Esophagus squamous epithelium (tissue), 4 donors: ENCODE results near the gene EXD2.

Experiments used
- POLR2A ChIP-seq, 4 donors: fragments of 450-650 bp; IDR thresholded peaks; one replicate each; pipeline ENCODE4 v1.6.1; 2017; ENCODE audit warnings: antibody characterized with exemption in 4 of 4, mild to moderate bottlenecking in 4 of 4, moderate library complexity in 3 of 4
- TF ChIP-seq, protein P1 (sequence below), 6 experiments: fragments of 450-650 bp in 4 of 6; fragments of 200-600 bp in 2 of 6; sonication (generic) in 2 of 6; IDR thresholded peaks; one replicate each; pipeline ENCODE4 v1.5.1; 2016 to 2019; ENCODE audit warnings: antibody characterized with exemption in 6 of 6, mild to moderate bottlenecking in 4 of 6, moderate library complexity in 4 of 6

DNA sequence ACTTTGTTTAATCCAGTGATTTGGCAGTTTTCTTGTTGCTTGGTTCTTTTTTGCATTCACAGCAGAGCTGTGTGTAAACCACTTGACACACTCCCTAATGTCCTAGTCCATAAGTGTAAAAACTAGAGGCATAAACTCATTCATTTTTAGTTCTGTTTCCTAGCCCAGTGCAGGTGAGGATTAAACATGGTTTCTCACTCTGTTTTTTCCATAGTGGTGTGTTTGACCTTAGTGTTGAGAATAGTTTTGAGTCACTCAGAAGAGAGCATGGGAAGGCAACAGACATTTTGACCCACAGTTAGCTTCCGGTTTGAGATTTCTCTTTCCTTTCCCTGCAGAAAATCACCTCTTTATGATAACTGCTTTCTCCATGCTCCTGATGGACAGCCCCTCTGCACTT, 44.4 kb downstream of the EXD2 start:
- TF ChIP-seq, protein P1, sequence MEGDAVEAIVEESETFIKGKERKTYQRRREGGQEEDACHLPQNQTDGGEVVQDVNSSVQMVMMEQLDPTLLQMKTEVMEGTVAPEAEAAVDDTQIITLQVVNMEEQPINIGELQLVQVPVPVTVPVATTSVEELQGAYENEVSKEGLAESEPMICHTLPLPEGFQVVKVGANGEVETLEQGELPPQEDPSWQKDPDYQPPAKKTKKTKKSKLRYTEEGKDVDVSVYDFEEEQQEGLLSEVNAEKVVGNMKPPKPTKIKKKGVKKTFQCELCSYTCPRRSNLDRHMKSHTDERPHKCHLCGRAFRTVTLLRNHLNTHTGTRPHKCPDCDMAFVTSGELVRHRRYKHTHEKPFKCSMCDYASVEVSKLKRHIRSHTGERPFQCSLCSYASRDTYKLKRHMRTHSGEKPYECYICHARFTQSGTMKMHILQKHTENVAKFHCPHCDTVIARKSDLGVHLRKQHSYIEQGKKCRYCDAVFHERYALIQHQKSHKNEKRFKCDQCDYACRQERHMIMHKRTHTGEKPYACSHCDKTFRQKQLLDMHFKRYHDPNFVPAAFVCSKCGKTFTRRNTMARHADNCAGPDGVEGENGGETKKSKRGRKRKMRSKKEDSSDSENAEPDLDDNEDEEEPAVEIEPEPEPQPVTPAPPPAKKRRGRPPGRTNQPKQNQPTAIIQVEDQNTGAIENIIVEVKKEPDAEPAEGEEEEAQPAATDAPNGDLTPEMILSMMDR (IDR thresholded peaks at IDR 0.05): no peak
- no peak for TF ChIP-seq POLR2A (IDR thresholded peaks at IDR 0.05)
